NCI-H345 treated with DMSO at 0.1 percent for 48 hours (cell line): ENCODE data around the gene VASP.
"Not testable (repeated sequence)": the region's sequence is repeated elsewhere in the genome, so short reads cannot be mapped to it uniquely, and the experiment has no call there.

Experiments used
- DNase-seq: peaks from one replicate; lab custom pipeline; 2025; ENCODE audit not compliant: unreplicated experiment; lab: John Stamatoyannopoulos, UW

Gene VASP

DNA sequence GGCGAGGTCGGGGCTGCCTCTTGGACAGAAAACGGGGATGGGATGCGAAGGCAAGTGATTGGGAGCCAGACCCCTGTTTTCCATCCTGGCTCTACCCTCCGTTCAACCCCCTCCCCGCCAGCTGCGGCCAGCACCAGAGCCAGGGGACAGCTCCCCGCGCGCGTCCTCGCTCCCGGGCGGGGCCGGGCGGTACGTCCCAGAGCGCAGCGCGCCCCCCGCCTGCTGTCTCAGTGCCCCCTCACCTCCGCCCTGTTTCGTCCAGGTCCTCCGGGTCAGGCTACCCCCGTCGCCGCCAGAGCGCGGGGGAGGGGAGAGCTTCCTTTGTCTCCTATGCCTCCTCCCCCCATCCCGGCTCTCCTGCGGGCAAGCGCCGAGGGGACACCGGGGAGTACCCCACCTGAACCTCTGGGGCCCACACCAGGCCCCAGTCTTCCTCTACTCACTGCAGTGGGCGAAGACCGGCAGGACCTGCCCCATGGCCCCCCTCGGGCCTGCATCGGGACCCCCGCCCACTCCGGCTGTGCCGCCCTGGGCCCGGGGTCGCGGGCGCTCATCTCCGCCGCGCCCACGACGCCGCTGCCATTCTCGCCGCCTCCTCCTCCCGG lies 10.8 kb upstream of the VASP start:
- no peak for DNase-seq

DNA sequence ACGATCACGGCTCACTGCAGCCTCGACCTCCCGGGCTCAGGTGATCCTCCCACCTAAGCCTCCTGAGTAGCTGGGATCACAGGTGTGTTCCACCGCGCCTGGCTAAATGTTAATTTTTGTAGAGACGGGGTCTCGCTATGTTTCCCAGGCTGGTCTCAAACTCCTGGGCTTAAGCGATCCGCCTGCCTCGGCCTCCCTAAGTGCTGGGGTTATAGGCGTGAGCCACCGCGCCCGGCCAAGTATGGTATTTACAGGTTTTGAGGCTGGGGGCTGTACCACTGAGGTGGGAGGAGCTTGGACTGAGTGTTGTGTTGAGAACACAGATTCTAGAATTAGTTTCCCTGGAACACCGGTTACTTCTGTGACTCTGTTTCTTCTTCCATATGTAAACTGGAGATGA lies 9.5 kb upstream of the VASP start:
- DNase-seq, result no peak

- no peak for DNase-seq
Observed at GRCh38 chr19:45498411-45499195, 8.7 kb upstream of the VASP start, which contains the start of gene PPM1N. TSS of gene PPM1N (plus strand) at chr19:45498443. CDS start at chr19:45498473, 30 bp downstream.

DNA sequence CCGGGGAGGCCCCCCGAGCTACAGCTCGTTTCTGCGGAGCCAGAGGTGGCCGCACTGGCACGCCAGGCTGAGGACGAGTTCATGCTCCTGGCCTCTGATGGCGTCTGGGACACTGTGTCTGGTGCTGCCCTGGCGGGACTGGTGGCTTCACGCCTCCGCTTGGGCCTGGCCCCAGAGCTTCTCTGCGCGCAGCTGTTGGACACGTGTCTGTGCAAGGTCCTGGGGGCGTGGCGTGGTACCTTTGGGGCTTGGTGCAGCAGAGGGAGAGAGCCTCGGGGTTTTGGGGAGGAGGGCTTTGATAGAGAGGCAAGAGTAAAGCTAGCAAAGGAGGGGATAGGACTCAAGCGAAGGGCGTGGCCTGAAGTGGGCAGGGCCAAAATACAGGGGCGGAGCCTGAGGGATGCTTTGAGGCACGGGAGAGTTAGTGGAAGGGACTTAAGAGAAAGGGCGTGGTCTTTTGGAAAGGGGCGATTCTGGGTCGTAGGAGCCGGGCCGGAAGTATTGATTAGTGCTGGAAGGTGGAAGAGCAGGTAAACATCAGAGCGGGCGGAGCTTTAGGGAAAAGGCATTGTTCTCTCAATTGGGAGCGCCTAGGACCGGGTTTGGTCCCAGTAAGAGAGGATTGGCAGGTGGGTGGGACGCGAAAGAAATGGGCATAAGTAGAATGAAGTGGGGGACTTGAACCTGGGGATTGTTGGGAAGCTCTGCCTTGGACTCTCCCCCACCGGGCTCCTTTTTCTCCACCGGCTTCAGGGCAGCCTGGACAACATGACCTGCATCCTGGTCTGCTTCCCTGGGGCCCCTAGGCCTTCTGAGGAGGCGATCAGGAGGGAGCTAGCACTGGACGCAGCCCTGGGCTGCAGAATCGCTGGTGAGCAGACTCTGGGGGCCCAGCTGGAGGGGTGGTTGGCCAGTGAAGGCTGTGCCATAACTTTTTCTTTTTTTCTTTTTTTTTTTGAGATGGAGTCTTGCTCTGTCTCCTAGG lies 7.8 kb upstream of the VASP start:
- DNase-seq, result peak; percentile 24

DNA sequence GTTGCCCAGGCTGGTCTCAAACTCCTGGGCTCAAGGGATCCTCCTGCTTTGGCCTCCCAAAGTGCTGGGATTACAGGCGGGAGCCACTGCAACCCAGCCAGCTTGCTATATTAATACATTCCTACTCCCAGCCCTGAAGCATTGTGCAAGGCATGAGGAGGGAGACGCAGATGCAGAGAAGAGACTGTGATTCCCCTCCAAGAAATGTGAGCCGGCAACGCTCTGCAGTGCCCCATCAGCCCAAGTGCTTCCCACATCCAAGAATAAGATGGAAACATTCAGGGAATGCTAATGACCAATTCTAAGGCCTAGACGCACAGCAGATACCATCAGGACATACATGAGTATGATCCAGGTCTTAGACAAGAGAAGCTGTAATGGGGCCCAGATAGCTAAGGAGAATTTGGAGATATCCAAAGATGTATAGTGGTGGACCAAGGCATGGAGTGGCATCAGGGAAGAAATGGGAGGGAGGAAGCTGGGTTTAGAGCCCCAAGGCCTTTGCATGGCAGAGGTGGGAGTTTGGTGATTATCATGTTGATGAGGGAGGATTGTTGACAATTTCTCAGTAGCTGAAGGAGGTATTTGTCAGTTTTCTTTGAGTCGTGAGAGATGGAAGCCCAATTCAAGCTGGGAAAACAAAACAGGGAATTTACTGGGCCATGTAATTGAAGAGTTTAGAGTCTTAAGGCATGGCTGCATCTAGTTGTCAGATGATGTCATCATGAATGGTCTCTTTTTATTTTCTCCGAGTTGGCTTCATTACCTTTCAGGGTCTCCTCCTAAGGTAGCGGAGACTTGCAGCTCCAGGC lies 6.2 kb upstream of the VASP start:
- no peak for DNase-seq

DNA sequence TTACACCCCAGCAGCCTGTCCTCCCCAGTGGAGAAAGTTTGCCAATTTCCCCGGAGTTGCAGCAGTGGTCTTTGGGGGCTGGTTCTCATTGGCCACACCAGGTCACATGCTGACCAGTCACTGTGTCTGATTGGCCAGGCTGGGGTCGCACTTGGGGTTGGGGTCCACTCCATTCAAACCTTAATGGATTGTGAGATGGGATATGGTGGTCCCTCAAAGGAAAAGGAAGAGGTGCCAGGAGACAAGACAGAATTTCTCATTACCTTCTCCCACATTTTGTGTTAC lies 5.6 kb upstream of the VASP start:
- DNase-seq, result no peak

- DNase-seq, result no peak
Observed at GRCh38 chr19:45502111-45502510, 5.2 kb upstream of the VASP start.

DNA sequence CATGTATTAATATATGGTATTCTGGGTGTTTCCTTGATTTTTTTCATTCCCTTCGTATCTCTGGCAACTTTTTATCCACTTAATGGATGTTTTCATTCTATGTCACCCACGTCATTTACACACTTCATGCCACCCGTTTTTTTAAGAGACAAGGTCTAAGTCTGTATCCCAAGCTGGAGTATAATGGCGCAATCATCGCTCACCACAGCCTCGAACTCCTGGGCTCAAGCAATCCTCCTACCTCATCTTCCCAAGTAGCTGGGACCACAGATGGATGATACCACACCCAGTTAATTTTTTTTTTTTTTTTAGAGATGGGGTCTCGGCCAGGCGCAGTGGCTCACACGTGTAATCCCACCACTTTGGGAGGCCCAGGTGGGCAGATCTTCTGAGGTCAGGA lies 3.4 kb upstream of the VASP start:
- DNase-seq, result no peak

- no peak for DNase-seq
Observed at GRCh38 chr19:45505151-45505995, 1.9 kb upstream of the VASP start.

DNA sequence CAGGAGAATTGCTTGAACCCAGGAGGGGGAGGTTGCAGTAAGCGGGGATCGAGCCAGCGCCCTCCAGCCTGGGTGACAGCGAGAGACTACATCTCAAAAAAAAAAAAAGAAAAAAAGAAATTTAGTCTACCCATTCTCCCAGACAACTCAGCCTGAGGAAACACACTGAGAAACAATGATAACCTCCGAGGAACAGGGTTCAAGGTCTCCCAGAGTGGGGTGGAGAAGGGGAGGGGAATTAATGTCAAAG lies 1.4 kb upstream of the VASP start:
- no peak for DNase-seq

DNA sequence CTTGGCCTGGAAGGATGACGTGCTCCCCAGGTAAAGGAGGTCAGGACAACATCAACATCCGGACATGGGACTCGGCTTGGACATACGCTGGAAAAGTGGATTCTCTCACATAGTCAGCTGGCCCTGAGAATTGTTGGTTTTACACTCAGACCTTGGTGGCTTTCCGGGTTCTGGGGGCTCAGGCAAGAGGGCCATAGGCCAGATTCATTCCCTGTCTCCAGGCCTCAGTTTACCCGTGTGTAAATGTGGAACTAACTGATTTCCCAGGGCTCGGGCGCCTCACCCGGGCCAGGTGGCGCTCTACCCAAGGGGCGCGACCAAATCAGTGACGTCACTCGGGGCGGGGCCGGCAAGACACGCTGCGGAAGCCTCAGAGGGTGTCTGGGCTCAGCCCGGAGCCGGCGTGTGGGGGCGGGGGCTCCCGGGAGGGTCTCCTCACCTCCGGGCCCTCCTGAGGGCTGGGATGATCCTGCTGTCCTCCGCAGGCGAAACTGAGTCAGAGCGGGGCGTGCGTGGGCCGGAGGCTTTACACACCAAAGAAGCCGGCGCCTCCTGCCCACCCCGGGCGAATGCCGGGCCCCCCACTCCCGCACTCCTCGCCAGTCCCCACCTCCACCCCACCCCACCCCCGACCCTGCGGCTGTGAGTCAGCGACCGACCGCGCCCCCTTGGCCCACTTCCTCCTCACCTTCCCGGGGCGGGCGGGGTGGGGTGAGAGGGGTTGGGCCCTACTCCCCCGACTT lies 862 bp upstream of the VASP start:
- DNase-seq, result peak; percentile 52

- no peak for DNase-seq
Observed at GRCh38 chr19:45507872-45508416, 665 bp downstream of the VASP start.

GRCh38 chr19:45508417-45508860 lies 1.2 kb downstream of the VASP start:
- no peak for DNase-seq

- DNase-seq, result no peak
Observed at GRCh38 chr19:45508861-45509691, 1.8 kb downstream of the VASP start.

DNA sequence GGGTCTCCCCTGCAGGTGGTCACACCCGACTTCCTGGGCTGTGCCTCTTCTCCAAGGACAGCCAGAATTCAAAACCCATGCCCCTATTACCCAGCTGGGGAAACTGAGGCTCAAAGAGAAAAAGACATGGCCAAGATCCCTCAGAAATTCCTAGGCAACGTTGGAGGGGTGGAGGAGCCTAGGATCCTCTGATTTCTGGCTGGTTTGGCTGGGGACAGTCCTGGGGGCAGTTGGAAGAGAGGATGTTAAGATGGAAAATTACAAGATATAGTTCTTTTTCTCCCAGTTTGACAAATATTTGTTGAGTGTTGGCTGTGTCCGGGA lies 2.4 kb downstream of the VASP start:
- DNase-seq, result no peak

GRCh38 chr19:45510352-45510751 lies 3.1 kb downstream of the VASP start:
- DNase-seq, result not testable (repeated sequence)

DNA sequence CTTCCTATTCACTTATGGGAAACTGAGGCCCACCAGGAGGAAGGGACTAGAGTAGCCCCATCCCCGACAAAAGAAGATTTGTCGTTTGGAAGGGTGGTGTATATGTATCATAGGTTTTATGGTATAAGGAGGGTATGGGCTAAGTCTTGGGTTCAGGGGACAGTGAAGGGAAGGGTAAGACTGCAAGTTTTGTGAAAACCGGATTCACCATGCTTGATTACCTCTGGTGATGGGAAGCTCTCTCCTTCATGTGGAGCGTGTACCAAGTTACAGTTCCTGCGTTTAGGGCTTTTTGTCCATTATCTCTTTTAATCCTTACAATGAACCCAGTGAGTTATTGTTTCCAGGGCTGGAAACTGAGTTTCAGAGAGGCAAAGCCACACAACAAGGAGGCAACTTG lies 3.8 kb downstream of the VASP start:
- no peak for DNase-seq

GRCh38 chr19:45512881-45513483 lies 5.7 kb downstream of the VASP start:
- no peak for DNase-seq
